NB4 (cell line): Measurements from ENCODE around the gene DHPS.

Source experiments
- CTCF ChIP-seq: IDR thresholded peaks from one replicate; pipeline ENCODE4 v1.5.1; 2012; ENCODE audit warnings: low read depth, low read length
- POLR2A ChIP-seq: IDR thresholded peaks from 2 replicates; pipeline ENCODE4 v1.6.1; 2011; ENCODE audit warnings: mild to moderate bottlenecking; ENCODE audit not compliant: insufficient read length; ENCODE audit errors: extremely low read depth

- TF ChIP-seq CTCF: no peak
- TF ChIP-seq POLR2A: no peak
These were observed 16.5 kb upstream of the DHPS start for GRCh38 chr19:12698138-12698537.
